ENCODE measurements around the gene ZP1. TPM values are rescaled to one million over a fixed set of nuclear protein-coding genes. Genes with fewer than 3 reads are reported as not detected.
"Not testable (repeated sequence)": the region's sequence is repeated elsewhere in the genome, so short reads cannot be mapped to it uniquely, and the experiment has no call there.

Gene ZP1
- total and polyA plus RNA-seq, 5 experiments from 2014 or later, result not detected

DNA sequence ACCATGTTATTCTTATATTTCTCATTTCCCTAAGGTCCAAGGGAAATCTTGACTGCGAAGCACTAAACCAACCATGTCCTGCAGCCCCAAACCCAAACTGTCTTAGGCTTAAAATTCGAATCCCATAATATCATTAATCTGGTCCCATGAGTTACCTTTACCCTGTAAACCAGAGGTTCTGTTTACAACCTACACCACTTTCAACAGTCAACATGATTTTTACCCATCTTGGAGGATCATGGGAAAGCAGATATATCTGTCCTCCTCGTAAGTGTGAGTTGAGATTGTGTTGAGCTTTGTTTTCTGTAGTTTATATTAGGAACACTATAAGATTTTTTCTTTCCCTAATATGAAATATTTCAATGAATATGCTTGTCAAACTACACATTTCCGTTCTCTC, 32.6 kb downstream of the ZP1 start:
- peaks cover 6 to 85% (median 20%) of the 10 kb centered on the region in 3 donors for H3K36me3 Mint-ChIP-seq

GRCh38 chr11:60900673-60901404, 33.5 kb downstream of the ZP1 start:
- POLR2A ChIA-PET, result interaction anchor here (0.6 to 2.5 kb wide), 4 partner anchors 9 to 278 kb away, joined by 3 to 8 read pairs (median 4); no protein-coding TSS in a partner anchor
- no peak for ATAC-seq
- H3K4me3 Mint-ChIP-seq, result no peak overlapping the region
- DNase-seq, result no peak
- H3K9me3 Mint-ChIP-seq, result no peaks in the 10 kb centered on the region
- no peaks in the 10 kb centered on the region for H3K27me3 Mint-ChIP-seq
- peaks cover 6 to 77% (median 14%) of the 10 kb centered on the region in 3 donors for H3K36me3 Mint-ChIP-seq
- peak overlapping the region in 2 of 10 donors; percentile 52 to 84 for H3K27ac Mint-ChIP-seq
- peaks cover 21 to 36% (median 30%) of the 10 kb centered on the region in 4 donors for H3K4me1 Mint-ChIP-seq

More for the DNA sequence above, 32.6 kb downstream of the ZP1 start:
- Mint-ChIP-seq H3K9me3 (no peaks in the 10 kb centered on the region), H3K27ac (peak overlapping the region in 1 of 10 donors; percentile 24), H3K27me3 (no peaks in the 10 kb centered on the region), H3K4me1 (peaks cover 16 to 31% (median 23%) of the 10 kb centered on the region in 4 donors), H3K4me3 (no peak overlapping the region)
- POLR2A ChIA-PET, result no interaction called here
- no peak for ATAC-seq
- DNase-seq, result no peak

DNA sequence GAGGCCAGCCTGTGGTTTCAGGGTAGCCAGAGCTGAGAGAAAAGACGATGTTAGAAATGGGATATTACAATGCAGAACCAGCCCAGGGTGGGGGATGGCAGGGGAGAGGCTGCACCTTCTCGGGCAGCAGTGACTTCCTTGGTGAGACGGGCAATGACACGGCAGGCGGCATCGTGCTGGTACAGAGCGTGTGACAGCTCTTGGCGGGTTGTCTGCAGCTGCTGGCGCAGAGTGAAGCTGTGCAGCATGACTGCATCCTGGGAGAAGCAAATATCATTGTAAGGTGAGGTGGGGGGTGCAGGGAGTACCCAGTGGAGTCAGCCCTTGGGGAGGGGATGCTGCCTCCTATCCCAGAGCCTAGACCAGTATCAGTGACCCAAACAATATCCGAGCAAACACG, 35.3 kb downstream of the ZP1 start:
- Mint-ChIP-seq H3K27ac (peak overlapping the region in 4 of 10 donors; percentile 20 to 70 (median 66)), H3K9me3 (no peaks in the 10 kb centered on the region), H3K36me3 (peaks cover 3 to 60% (median 11%) of the 10 kb centered on the region in 3 donors), H3K4me1 (peaks cover 24 to 50% (median 42%) of the 10 kb centered on the region in 4 donors), H3K4me3 (no peak overlapping the region), H3K27me3 (no peaks in the 10 kb centered on the region)
- POLR2A ChIA-PET, result interaction anchor here (2.0 to 2.5 kb wide), 2 partner anchors 10 to 72 kb away, joined by 6 to 8 read pairs; no protein-coding TSS in a partner anchor
- DNase-seq (no peak), ATAC-seq (no peak)

DNA sequence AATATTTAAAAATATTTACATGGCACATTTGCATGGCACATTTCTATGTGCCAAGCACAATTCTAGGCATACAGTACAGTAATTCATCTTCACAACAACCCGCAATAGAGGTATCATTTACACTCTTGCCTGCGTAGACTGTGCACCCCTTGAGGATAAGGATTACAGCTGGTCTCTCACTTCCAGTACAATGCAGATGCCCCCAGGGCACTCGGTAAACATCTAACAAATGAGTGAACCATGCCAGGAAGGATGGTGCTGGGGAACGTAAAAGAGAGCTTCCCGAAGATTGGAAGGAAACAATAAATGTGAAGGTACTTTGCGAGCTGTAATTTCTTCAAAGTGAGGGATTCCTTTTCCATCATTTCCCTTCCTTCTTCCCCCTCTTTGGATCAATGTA, 37.7 kb downstream of the ZP1 start:
- Mint-ChIP-seq H3K27me3 (no peaks in the 10 kb centered on the region), H3K27ac (peak overlapping the region; percentile 84 to 100 (median 96)), H3K36me3 (peaks cover 0 to 37% (median 8%) of the 10 kb centered on the region in 3 donors), H3K9me3 (peaks cover 0 to 2% (median 0%) of the 10 kb centered on the region in 9 donors), H3K4me1 (peaks cover 24 to 54% (median 50%) of the 10 kb centered on the region in 4 donors), H3K4me3 (peak overlapping the region; percentile 86 to 97 (median 92))
- POLR2A ChIA-PET, result interaction anchor here (1.0 to 3.6 kb wide), 6 partner anchors 8 to 175 kb away, joined by 3 to 48 read pairs (median 5); partner anchors contain the start of genes SLC15A3 and TMEM109
- ATAC-seq (no peak), DNase-seq (no peak)

DNA sequence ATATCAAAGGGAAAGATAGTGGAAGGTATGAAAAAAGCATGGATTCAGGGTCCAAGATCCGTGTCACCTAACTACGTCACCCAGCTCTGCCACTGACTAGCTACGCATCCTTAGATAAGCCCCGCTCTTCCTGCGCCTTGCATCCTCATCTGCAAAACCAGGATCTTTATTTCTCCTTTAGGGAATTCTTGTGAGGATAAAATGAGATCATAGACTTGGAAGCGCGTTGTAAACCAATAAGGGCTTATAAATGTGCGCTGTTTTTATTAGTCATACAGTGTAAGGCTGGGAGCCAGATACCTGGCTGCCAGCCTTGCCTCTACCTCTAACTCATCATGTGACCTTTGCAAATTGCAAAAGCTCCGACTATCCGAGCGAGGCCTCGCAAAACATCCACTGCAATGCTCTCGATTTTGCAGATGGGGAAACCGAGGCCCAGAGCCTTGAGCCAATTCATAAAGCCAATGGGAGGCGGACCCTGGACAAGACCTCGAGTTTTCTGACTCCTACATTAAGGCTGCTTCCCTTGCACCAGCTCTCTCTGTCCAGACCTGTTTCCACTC, 38.3 kb downstream of the ZP1 start:
- POLR2A ChIA-PET, result interaction anchor here (0.7 to 3.6 kb wide), 9 partner anchors 9 to 175 kb away, joined by 3 to 48 read pairs (median 4); partner anchors contain the start of genes CD6, SLC15A3 and TMEM109
- Mint-ChIP-seq H3K27me3 (no peaks in the 10 kb centered on the region), H3K27ac (peak overlapping the region; percentile 84 to 100 (median 96)), H3K36me3 (peaks cover 0 to 31% (median 8%) of the 10 kb centered on the region in 3 donors), H3K4me1 (peaks cover 25 to 60% (median 55%) of the 10 kb centered on the region in 4 donors), H3K9me3 (peaks cover 0 to 2% (median 0%) of the 10 kb centered on the region in 9 donors), H3K4me3 (peak overlapping the region; percentile 86 to 97 (median 92))
- ATAC-seq (no peak), DNase-seq (peak in 1 of 10 donors; percentile 25)

DNA sequence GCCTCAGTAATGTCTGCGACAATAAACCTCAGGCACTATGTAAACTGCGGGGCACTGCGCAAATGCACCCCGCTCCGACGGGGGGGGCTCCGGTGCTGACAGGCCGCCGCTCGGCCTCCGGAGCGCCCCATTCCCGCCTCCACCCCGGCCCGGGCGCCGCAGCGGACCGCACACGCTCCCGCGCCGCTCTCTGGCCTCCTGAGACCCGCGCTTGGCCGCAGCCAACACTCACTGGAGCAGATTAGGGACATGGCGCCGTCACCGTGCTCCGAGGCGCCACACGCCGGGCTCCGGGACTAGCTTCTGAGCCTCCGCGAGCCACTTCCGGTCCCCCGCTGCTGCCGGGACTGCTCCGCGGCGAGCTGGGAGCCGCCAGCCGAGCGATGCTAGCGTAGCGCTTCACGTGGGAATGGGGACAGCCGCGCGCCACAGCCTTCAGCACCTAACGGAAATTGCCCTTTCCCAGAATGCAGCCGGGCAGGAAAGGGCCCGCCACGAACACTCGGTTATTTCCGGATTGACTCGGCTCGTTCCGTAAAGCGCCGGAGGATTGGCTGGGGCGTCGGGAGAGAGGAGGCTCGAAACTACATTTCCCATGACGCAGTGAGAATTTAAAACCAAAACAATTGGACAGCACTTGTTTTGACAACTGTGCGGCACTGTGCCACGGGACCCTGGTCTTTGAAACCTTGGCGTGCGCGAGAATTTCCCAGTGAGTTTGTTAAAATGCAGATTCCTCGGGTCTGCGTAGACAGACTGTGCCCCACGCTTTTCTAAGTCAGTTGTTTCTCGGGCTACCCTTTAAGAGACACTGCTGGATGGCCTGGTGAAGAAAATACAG, 39.0 kb downstream of the ZP1 start, which contains the start of gene PRPF19:
TSS of gene PRPF19 (minus strand) at position 454 of the 841 bp plus-strand sequence. CDS start at position 251, 203 bp downstream.
- Mint-ChIP-seq H3K9me3 (peaks cover 0 to 2% (median 0%) of the 10 kb centered on the region in 9 donors), H3K27me3 (no peaks in the 10 kb centered on the region), H3K36me3 (peaks cover 0 to 24% (median 6%) of the 10 kb centered on the region in 3 donors), H3K4me1 (peaks cover 30 to 68% (median 60%) of the 10 kb centered on the region in 4 donors), H3K27ac (peak within 1 kb of the TSS; percentile 94 to 100 (median 99)), H3K4me3 (peak within 1 kb of the TSS; percentile 86 to 97 (median 92))
- ATAC-seq (peak; percentile 89 to 91), DNase-seq (peak; percentile 96 to 100 (median 99))
- POLR2A ChIA-PET, result interaction anchor here (0.6 to 3.6 kb wide), 13 partner anchors 9 to 174 kb away, joined by 3 to 48 read pairs (median 4); partner anchors contain the start of genes CD6, SLC15A3, TMEM109 and ZP1

- ATAC-seq (no peak), DNase-seq (no peak)
- Mint-ChIP-seq H3K27me3 (no peaks in the 10 kb centered on the region), H3K9me3 (peaks cover 0 to 2% (median 0%) of the 10 kb centered on the region in 9 donors), H3K27ac (peak overlapping the region in 6 of 10 donors; percentile 2 to 100 (median 91)), H3K36me3 (peaks cover 0 to 2% (median 0%) of the 10 kb centered on the region in 3 donors), H3K4me3 (no peak overlapping the region), H3K4me1 (peaks cover 34 to 83% (median 73%) of the 10 kb centered on the region in 4 donors)
- POLR2A ChIA-PET, result no interaction called here
These were observed 41.5 kb downstream of the ZP1 start for GRCh38 chr11:60908803-60909202.

- H3K27me3 Mint-ChIP-seq, H3K4me3 Mint-ChIP-seq, H3K9me3 Mint-ChIP-seq, H3K36me3 Mint-ChIP-seq, DNase-seq, ATAC-seq: not testable (repeated sequence)
- Mint-ChIP-seq H3K27ac (peak overlapping the region in 8 of 10 donors; percentile 42 to 100 (median 76)), H3K4me1 (peaks cover 31 to 76% (median 68%) of the 10 kb centered on the region in 4 donors)
- POLR2A ChIA-PET, result interaction anchor here (0.7 kb wide), 1 partner anchor 1500 kb away, joined by 3 read pairs; no protein-coding TSS in a partner anchor
These were observed 42.4 kb downstream of the ZP1 start for GRCh38 chr11:60909680-60910280.

GRCh38 chr11:60910281-60910687, 42.9 kb downstream of the ZP1 start:
- H3K27me3 Mint-ChIP-seq, result peaks cover 0 to 1% (median 0%) of the 10 kb centered on the region in 5 donors
- POLR2A ChIA-PET, result no interaction called here
- peaks cover 29 to 76% (median 68%) of the 10 kb centered on the region in 4 donors for H3K4me1 Mint-ChIP-seq
- H3K36me3 Mint-ChIP-seq, result peaks cover 0 to 2% (median 0%) of the 10 kb centered on the region in 3 donors
- H3K27ac Mint-ChIP-seq, result peak overlapping the region in 8 of 10 donors; percentile 22 to 100 (median 98)
- DNase-seq, result no peak
- H3K4me3 Mint-ChIP-seq, result no peak overlapping the region
- no peak for ATAC-seq
- H3K9me3 Mint-ChIP-seq, result peaks cover 0 to 2% (median 0%) of the 10 kb centered on the region in 9 donors

DNA sequence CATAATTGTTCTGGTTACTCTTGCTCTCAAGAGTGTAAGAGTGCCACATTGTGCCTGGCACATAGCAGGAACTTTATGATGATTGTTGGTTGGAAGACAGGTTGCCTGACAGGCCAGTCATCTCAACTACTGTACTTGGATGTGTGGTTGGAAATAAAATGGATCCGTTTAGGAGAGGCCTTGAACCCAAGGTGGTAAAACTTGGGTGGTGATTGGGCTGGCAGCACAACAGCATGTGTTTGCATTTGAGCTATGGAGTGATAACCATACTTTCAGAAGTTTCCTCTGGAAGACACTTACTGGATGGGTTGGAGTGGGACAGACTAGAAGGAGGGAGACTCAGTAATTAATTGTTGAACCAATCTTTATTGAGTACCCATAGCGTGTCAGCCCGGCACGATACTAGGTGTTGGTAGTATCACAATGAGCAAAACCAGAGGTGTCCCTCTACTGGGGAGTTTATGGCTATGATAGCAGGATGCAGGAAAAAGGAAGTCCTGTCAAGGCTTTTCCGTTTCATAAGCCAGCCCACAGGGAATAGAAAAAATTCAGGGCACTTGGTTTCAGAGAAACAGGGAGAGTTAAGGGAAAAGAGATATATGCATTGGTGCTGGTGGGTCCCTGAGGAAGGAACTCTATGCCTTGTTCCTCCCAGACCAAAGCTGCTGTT, 43.5 kb downstream of the ZP1 start:
- peaks cover 30 to 76% (median 69%) of the 10 kb centered on the region in 4 donors for H3K4me1 Mint-ChIP-seq
- peak overlapping the region in 5 of 10 donors; percentile 17 to 42 (median 30) for H3K4me3 Mint-ChIP-seq
- POLR2A ChIA-PET, result interaction anchor here (0.8 kb wide), 1 partner anchor 141 kb away, joined by 3 read pairs; no protein-coding TSS in a partner anchor

More for the DNA sequence above, 43.5 kb downstream of the ZP1 start:
- no peak for ATAC-seq
- Mint-ChIP-seq H3K27ac (peak overlapping the region in 9 of 10 donors; percentile 91 to 100 (median 98)), H3K36me3 (peaks cover 0 to 2% (median 2%) of the 10 kb centered on the region in 3 donors), H3K27me3 (peaks cover 0 to 1% (median 0%) of the 10 kb centered on the region in 5 donors), H3K9me3 (peaks cover 0 to 2% (median 0%) of the 10 kb centered on the region in 9 donors)
- no peak for DNase-seq

Data from naive thymus-derived CD8-positive, alpha-beta T cell (primary cell).